SK-MEL-5 (cell line): ENCODE results near the gene SFMBT2. TPM values are rescaled to one million over a fixed set of nuclear protein-coding genes. Genes with fewer than 3 reads are reported as not detected.
A peak's percentile ranks its signal among the peaks of the same experiment; 100 is the strongest.
"Not testable (repeated sequence)": the region's sequence is repeated elsewhere in the genome, so short reads cannot be mapped to it uniquely, and the experiment has no call there.

Experiments
- DNase-seq: peaks from one replicate; pipeline ENCODE4 v3.0.0-alpha.2; 2016; ENCODE audit warnings: low read depth, low spot score
- in situ Hi-C: cut with HindIII; loops from 2 replicates; pipeline ENCODE4 v1.10.0; 2016; ENCODE audit warnings: low sequenced_read_pairs, high pct_unique_total_duplicates, low pct_unique_long_range_greater_than_20kb
- total RNA-seq: library from RNA; depleted of rRNA; stranded (reverse); fragments of >200 nt; shearing (Covaris generic); gene quantifications from 2 replicates; pipeline ENCODE4 v1.2.3, GENCODE V29; 2014

SFMBT2 gene
- total RNA-seq, 1 experiment from 2014 or later, result 2.2 TPM

- in situ Hi-C loops, result no loop called here
- peak; percentile 6 for DNase-seq
Observed at GRCh38 chr10:7409045-7409731, 1.6 kb downstream of the SFMBT2 start.

- in situ Hi-C loops, result no loop called here
- peak; percentile 27 for DNase-seq
Observed at GRCh38 chr10:7408291-7409044, 2.4 kb downstream of the SFMBT2 start.

- no peak for DNase-seq
- in situ Hi-C loops, result no loop called here
Observed at GRCh38 chr10:7407368-7408290, 3.2 kb downstream of the SFMBT2 start.

DNA sequence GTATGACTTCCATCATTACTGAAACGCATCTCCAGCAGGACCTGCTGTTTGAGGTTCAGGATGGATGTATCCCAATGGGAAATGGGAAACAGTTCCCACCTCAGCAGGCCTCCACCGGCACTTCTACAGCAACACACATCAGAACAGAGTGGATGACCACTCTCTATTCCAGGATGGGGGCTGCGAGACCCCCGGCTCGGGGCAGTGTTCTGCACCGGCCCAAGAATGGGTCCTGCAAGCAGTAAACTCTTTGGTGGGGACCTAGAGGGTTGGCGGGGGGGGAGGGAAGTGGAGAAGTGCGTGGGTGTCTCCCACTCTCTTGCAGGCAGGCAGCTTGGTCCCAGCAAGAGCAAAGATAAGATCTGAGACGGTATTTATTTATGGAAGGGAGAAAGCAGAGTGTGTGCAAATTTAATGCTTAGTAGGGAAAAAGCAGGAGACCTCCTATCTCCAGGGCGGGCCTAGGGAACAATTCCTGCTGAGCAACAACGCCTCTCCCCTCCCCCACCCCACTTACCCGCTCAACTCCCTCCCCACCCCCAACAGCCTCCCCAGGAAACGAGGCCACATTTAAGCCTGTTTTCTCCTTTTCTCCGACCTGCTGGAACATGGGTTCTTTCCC, 4.0 kb downstream of the SFMBT2 start:
- no peak for DNase-seq
- in situ Hi-C loops, result no loop called here

GRCh38 chr10:7405637-7406036, 5.2 kb downstream of the SFMBT2 start:
- no peak for DNase-seq
- in situ Hi-C loops, result no loop called here

DNA sequence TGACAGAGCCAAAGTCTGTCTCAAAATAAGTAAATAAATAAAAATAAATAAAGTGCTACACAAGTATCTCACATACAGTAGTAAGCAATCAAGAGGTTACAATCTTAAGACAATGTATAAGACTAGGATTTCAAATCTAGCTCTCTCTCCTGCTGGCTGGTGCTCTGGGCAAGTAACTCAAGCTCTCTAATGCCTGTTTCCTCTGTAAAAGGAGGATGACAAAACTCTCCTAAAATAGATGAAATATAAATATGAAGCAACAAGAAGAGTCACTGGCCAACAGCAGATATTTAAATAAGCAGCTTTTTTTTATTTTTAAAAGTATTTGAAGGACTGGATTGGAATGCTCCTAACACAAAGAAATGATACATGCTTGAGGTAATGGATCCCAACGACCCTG, 7.2 kb downstream of the SFMBT2 start:
- in situ Hi-C loops, result no loop called here
- no peak for DNase-seq

DNA sequence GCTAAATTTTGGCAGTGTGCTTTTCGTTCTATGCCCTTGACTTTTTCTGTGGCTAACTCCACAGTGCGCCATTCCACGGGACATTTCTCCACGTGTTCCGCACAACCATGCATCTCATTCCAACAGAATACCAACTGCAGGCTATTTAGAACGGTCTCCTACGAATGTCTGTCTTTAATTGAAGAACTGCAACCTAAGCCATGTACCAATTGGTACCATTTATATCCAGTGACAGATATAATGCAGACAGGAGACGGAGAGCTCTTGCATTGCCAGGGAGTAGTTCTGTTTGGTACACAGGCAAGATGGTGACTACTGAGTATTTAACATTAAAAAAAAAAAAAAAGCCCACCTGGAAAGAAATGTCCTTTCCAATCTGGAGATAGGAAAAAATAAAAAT, 9.1 kb downstream of the SFMBT2 start:
- in situ Hi-C loops, result no loop called here
- no peak for DNase-seq

DNA sequence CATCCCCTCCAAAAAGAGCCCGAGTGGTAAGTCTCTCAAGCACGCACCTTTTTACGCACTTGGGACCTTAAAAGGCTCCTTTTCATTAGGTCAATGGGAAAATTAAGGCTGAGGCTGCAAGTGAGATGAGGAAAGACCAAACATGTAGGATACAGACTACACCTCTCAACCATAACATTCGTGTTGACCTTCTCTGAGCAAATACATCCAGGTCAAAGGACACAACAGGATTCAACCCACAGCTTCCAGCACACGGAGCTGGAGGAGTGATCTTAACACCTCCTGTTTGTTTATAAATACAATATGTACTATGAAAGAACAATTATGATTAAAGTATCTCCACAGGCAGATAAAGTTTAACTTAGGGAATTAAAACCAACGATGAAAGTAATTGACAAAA, 9.7 kb downstream of the SFMBT2 start:
- no peak for DNase-seq
- in situ Hi-C loops, result no loop called here

DNA sequence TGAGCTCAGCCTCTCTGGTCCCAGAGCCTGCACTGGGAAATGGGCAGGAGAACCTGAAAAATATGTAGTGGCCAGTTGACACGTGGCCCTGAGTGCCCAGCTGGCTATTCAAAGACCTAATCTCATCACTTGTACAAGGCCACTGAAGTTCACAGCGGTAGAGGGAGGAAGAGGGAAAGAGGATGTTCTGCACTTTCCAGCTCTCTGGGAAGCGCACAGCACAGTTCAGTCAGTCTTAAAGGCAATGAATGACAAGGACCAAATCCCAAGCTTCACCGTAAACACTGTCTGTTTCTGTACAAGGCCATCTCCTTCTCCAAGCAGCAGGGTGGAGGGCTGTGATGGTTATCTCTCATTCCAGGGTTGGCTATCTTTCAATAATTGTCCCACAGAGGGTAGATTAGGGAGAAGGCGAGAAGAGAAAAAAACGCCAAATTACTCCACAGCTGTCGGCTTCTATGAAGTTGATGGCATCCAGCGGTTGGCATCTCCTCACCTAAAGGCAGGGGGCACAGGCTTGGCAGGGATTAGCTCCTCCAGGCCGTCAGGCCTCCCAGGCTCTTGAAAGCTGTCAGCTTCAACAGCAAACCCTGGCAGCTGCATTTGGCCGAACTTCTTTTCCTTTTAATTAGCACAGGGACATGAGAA, 10.6 kb downstream of the SFMBT2 start:
- DNase-seq, result no peak
- in situ Hi-C loops, result no loop called here

DNA sequence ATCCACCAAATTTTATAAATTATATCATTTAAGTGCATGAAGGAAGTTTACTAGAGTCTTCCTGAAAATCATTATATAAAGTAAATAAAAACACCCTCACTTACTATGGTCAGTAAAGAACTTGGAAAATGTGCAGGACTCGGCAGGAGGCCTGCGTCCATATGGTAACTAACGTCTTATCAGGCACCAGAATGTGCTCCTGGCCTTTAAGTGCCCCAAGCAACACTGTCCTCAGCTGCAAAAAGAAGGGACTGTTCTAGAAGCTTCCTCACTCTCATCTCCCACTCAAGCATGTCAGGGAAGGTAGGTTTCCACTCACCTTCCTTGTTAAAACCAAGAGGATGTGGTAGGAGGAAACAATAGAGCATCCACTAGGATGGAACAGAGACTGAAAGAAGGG, 11.3 kb downstream of the SFMBT2 start:
- in situ Hi-C loops, result no loop called here
- no peak for DNase-seq

GRCh38 chr10:7397049-7398035, 13.5 kb downstream of the SFMBT2 start:
- in situ Hi-C loops, result no loop called here
- no peak for DNase-seq

DNA sequence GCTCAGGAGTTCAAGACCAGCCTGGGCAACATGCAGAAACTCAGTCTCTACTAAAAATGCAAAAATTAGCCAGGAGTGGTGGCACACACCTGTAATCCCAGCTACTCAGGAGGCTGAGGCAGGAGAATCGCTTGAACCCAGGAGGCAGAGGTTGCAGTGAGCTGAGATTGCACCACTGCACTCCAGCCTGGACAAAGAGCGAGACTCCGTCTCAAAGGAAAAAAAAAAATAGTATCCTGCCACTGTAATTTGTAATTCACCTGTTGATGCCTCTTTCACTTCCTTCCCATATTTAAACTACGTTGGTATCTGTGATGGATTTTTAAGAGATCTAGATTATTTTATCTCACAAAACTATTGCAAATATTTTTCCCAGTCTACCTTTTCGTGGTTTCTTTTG, 18.5 kb downstream of the SFMBT2 start:
- DNase-seq, in situ Hi-C loops: not testable (repeated sequence)

- in situ Hi-C loops, result no loop called here
- DNase-seq, result no peak
Observed at GRCh38 chr10:7391748-7392147, 19.1 kb downstream of the SFMBT2 start.

DNA sequence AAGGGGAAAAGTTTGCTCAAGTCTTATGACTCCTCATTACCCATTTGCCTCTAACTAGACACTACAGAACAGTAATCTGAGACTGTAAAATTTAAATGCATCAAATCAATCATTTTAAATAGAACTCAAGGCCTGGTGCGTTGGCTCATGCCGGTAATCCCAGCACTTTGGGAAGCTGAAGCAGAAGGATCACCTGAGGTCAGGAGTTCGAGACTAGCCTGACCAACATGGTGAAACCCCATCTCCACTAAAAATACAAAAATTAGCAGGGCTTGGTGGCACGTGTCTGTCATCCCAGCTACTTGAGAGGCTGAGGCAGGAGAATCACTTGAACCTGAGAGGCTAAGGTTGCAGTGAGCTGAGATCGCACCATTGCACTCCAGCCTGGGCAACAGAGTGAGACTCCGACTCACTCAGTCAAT, 20.1 kb downstream of the SFMBT2 start:
- DNase-seq, in situ Hi-C loops: not testable (repeated sequence)

DNA sequence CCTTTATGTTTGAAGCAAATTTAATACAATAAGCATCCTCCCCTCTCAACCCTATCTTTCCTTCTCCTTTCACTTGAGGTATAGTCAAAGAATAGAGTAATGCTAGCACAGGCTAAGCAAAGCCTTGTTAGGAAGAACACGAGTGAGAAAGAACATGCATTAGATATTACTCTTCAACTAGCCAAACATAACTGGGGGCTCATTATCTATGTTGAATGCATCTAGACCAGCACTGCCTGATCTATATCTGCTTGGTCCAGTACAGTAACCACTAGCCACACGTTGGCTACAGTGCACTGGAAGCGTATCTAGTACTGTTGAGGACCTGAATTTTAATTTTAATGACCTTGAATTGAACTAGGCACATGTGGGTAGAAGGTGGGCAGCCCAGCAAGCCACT, 21.0 kb downstream of the SFMBT2 start:
- in situ Hi-C loops, result no loop called here

DNA sequence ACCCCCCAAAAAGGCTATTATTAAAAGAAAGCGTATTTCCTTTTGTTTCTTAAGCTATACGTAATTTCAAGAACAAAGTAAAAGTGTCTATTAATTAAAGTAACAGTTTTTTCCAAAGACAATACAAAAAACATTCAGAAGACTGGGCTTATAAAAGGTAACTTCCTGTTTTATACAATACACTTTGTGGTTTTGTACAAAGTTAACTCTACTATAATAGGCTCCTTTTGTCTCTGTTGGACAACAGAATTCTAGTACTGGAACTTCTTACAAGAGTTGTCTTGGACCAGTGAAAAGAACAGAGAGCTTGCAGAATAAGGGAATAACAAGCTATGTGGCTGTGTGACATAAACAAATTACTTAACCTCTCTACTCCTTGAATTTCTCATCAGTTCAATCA, 21.5 kb downstream of the SFMBT2 start:
- in situ Hi-C loops, result no loop called here
- DNase-seq, result no peak

More for the DNA sequence above, 21.0 kb downstream of the SFMBT2 start:
- DNase-seq, result no peak
